Measurements from ENCODE around the gene HTR3A. TPM values are rescaled to one million over a fixed set of nuclear protein-coding genes. Genes with fewer than 3 reads are reported as not detected.

Gene HTR3A
- total RNA-seq, 2 experiments from 2014 or later = not detected

- DNase-seq = no peak
- POLR2A ChIA-PET = no interaction called here
- Histone ChIP-seq H3K4me3 (ENCODE audit: low read length) (no peak overlapping the region), H3K27ac (ENCODE audit: low read depth in 1 of 2, low read length in 2 of 2) (no peak overlapping the region), H3K36me3 (ENCODE audit: insufficient read depth, low read length) (no peaks in the 10 kb centered on the region), H3K27me3 (ENCODE audit: control insufficient read depth in 1 of 2, insufficient read depth in 2 of 2, low read length in 2 of 2) (peaks cover 4 to 8% of the 10 kb centered on the region in 2 experiments), H3K4me1 (ENCODE audit: insufficient read depth, low read length) (no peaks in the 10 kb centered on the region), H3K9me3 (ENCODE audit: control insufficient read depth in 1 of 2, insufficient read depth in 1 of 2, low read length in 2 of 2) (no peaks in the 10 kb centered on the region)
- Mint-ChIP-seq H3K27ac (no peak overlapping the region), H3K27me3 (peaks cover 37% of the 10 kb centered on the region), H3K9me3 (no peaks in the 10 kb centered on the region), H3K36me3 (ENCODE audit: low read depth) (no peaks in the 10 kb centered on the region), H3K4me3 (no peak overlapping the region), H3K4me1 (ENCODE audit: low read depth) (no peaks in the 10 kb centered on the region)
- intact Hi-C loops (cut with DNase I, micrococcal nuclease) = no loop called here
- ATAC-seq (ENCODE audit: poor library complexity) = no peak
- no peak for TF ChIP-seq CTCF (IDR thresholded peaks at IDR 0.05)
- CTCF ChIA-PET = no interaction called here
These were observed 25.0 kb upstream of the HTR3A start for GRCh38 chr11:113949891-113950290.

DNA sequence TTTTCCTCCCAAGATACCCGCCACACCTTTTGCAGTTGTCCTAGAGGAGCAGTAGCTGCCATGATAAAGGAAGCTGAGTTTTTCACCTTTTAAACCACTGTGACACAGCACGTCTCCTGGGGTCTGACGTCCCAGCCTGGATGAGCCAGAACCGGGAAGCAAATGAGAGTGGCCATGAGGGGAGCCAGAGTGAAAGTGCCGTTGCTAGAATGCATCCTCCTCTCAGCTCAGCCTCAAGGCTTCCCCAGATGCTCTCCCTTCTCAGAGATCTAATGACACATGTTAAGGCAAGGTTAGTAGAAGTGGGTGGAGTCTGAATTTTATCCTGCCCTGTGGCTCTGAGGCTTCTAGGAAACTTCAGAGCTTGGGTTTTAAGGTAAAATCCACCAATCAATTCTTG lies 23.4 kb upstream of the HTR3A start:
- Mint-ChIP-seq H3K9me3 (no peaks in the 10 kb centered on the region), H3K27ac (no peak overlapping the region), H3K27me3 (peaks cover 37% of the 10 kb centered on the region), H3K4me1 (ENCODE audit: low read depth) (no peaks in the 10 kb centered on the region), H3K36me3 (ENCODE audit: low read depth) (no peaks in the 10 kb centered on the region), H3K4me3 (no peak overlapping the region)
- no peaks in the 10 kb centered on the region for H3K36me3 ChIP-seq (ENCODE audit: insufficient read depth, low read length)
- H3K27ac ChIP-seq (ENCODE audit: low read depth in 1 of 2, low read length in 2 of 2) = no peak overlapping the region
- ChIA-PET CTCF (no interaction called here), POLR2A (no interaction called here)
- ATAC-seq (ENCODE audit: poor library complexity) (no peak), DNase-seq (no peak)
- H3K27me3 ChIP-seq (ENCODE audit: control insufficient read depth in 1 of 2, insufficient read depth in 2 of 2, low read length in 2 of 2) = peaks cover 4 to 8% of the 10 kb centered on the region in 2 experiments
- no peaks in the 10 kb centered on the region for H3K9me3 ChIP-seq (ENCODE audit: control insufficient read depth in 1 of 2, insufficient read depth in 1 of 2, low read length in 2 of 2)
- H3K4me1 ChIP-seq (ENCODE audit: insufficient read depth, low read length) = no peaks in the 10 kb centered on the region
- no peak for TF ChIP-seq CTCF (IDR thresholded peaks at IDR 0.05)
- no peak overlapping the region for H3K4me3 ChIP-seq (ENCODE audit: low read length)
- intact Hi-C loops (cut with DNase I, micrococcal nuclease) = no loop called here

DNA sequence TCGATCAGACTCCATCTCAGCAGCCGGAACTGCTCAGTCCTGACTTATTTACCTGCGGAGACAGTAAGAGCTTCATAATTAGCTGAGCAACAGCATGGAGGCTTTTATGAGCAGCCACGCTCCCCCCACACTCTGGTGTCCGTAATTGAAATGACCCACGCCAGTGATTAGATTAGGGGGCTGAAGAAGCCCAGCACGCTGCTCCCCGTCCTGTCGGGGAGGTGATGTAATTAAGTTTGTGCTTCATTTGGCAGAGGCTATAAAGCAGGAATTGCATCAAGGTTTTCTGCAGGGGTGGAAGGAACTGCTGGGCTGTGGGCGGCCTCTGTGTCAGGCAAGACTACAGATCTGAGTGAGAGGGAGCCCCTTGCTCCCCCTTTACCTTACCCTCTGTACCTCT lies 22.8 kb upstream of the HTR3A start:
- no peaks in the 10 kb centered on the region for H3K9me3 Mint-ChIP-seq
- no peak overlapping the region for H3K27ac Mint-ChIP-seq
- no peaks in the 10 kb centered on the region for H3K36me3 Mint-ChIP-seq (ENCODE audit: low read depth)
- Histone ChIP-seq H3K27me3 (ENCODE audit: control insufficient read depth in 1 of 2, insufficient read depth in 2 of 2, low read length in 2 of 2) (peaks cover 4 to 8% of the 10 kb centered on the region in 2 experiments), H3K4me3 (ENCODE audit: low read length) (no peak overlapping the region), H3K27ac (ENCODE audit: low read depth in 1 of 2, low read length in 2 of 2) (no peak overlapping the region), H3K4me1 (ENCODE audit: insufficient read depth, low read length) (no peaks in the 10 kb centered on the region), H3K9me3 (ENCODE audit: control insufficient read depth in 1 of 2, insufficient read depth in 1 of 2, low read length in 2 of 2) (no peaks in the 10 kb centered on the region), H3K36me3 (ENCODE audit: insufficient read depth, low read length) (no peaks in the 10 kb centered on the region)
- intact Hi-C loops (cut with DNase I, micrococcal nuclease) = no loop called here
- H3K27me3 Mint-ChIP-seq = peaks cover 42% of the 10 kb centered on the region
- H3K4me1 Mint-ChIP-seq (ENCODE audit: low read depth) = no peaks in the 10 kb centered on the region
- ChIA-PET CTCF (no interaction called here), POLR2A (no interaction called here)
- H3K4me3 Mint-ChIP-seq = no peak overlapping the region
- no peak for TF ChIP-seq CTCF (IDR thresholded peaks at IDR 0.05)
- no peak for ATAC-seq (ENCODE audit: poor library complexity)
- no peak for DNase-seq
